ENCODE results near the gene GPBP1L1. TPM values are rescaled to one million over a fixed set of nuclear protein-coding genes. Genes with fewer than 3 reads are reported as not detected.

The GPBP1L1 gene
- total and polyA plus RNA-seq, 2 of the 4 experiments (the other 2 are of a cell fraction): 31.5 to 57.4 TPM

GRCh38 chr1:45679123-45679522 lies 7.2 kb downstream of the GPBP1L1 start:
- peak overlapping the region; percentile 7 for H3K4me2 ChIP-seq (ENCODE audit: low read depth, low read length)

More at GRCh38 chr1:45679123-45679522, 7.2 kb downstream of the GPBP1L1 start:
- H2BK5ac ChIP-seq (ENCODE audit: low read depth, low read length, poor library complexity, severe bottlenecking): no peak overlapping the region
- no peak overlapping the region for H2AK9ac ChIP-seq (replicated peaks; ENCODE audit: low read depth, low read length, poor library complexity)
- H3K4ac ChIP-seq (ENCODE audit: low read depth, low read length): peak overlapping the region; percentile 20; the same call in 1 of the 2 replicates
- H2BK15ac ChIP-seq (ENCODE audit: low read depth, low read length): no peak overlapping the region
- H2AK5ac ChIP-seq (ENCODE audit: low read depth, low read length): no peak overlapping the region
- BruUV-seq (replicated peaks): no TSS peak
- H3K9me3 ChIP-seq (ENCODE audit: control insufficient read depth, insufficient read depth, low read length): no peaks in the 10 kb centered on the region
- H3K27me3 ChIP-seq (ENCODE audit: control insufficient read depth, insufficient read depth, low read length): no peaks in the 10 kb centered on the region
- H3K27ac ChIP-seq (ENCODE audit: insufficient read depth, low read length): no peak overlapping the region
- H3K23ac ChIP-seq (ENCODE audit: low read depth, low read length): 0 out of 2 replicates have a peak overlapping the region, but pooled peaks have one; percentile 50
- H4K20me1 ChIP-seq (ENCODE audit: insufficient read depth, low read length): peaks cover 88% of the 10 kb centered on the region
- H2AFZ ChIP-seq (replicated peaks; ENCODE audit: low read length, poor library complexity): no peak overlapping the region
- peaks cover 3% of the 10 kb centered on the region for H3K36me3 ChIP-seq (ENCODE audit: control insufficient read depth, insufficient read depth, low read length)
- no peak overlapping the region for H2BK120ac ChIP-seq (ENCODE audit: low read depth, low read length)
- H3K79me1 ChIP-seq (ENCODE audit: low read depth in 1 of 2, low read length in 2 of 2): peaks cover 12 to 59% of the 10 kb centered on the region in 2 experiments
- ChIA-PET POLR2A (ENCODE audit: unreplicated experiment) (no interaction called here), CTCF (interaction anchor here (1.1 kb wide), 1 partner anchor 34 kb away, joined by 3 read pairs; no protein-coding TSS in a partner anchor)
- peaks cover 8% of the 10 kb centered on the region for H3K4me1 ChIP-seq (ENCODE audit: control insufficient read depth, insufficient read depth, low read length)
- no peak overlapping the region for H4K5ac ChIP-seq (ENCODE audit: low read depth, low read length)
- peaks cover 27% of the 10 kb centered on the region for H3K9me1 ChIP-seq (ENCODE audit: insufficient read depth, low read length)
- intact Hi-C loops (cut with micrococcal nuclease) (no loop called here), dilution Hi-C loops (cut with HindIII; ENCODE audit: low sequenced_read_pairs, unreplicated experiment) (no loop called here), in situ Hi-C loops (cut with MboI; ENCODE audit: low sequenced_read_pairs) (no loop called here)
- H4K91ac ChIP-seq (ENCODE audit: insufficient read depth, low read depth, low read length): no peak overlapping the region
- ATAC-seq (ENCODE audit: low read depth) (peak; percentile 33; the same call in 1 of the 2 replicates), DNase-seq (peak; percentile 2)
- no peak overlapping the region for H3K4me3 ChIP-seq (ENCODE audit: insufficient read depth, low read depth, low read length)
- no peak overlapping the region for H3K18ac ChIP-seq (ENCODE audit: low read depth, low read length)
- no peak overlapping the region for H3K14ac ChIP-seq (replicated peaks; ENCODE audit: low read depth, low read length)
- H3K56ac ChIP-seq (ENCODE audit: extremely low read depth, insufficient read depth, low read length): no peak overlapping the region
- WGBS, 2 experiments (ENCODE audit: extremely low coverage in 2 of 2, insufficient read length in 1 of 2): no CpG with 5 or more reads among the region's 3 CpGs
- H4K8ac ChIP-seq (ENCODE audit: low read depth in 2 of 2, low read length in 2 of 2): no peak overlapping the region
- no peak for TF ChIP-seq RCOR1 (IDR thresholded peaks at IDR 0.05; ENCODE audit: insufficient replicate concordance, low read length)
- TF ChIP-seq CTCF (conservative IDR thresholded peaks at IDR 0.05; ENCODE audit: low read depth, low read length): no peak
- no peak for TF ChIP-seq BHLHE40 (IDR thresholded peaks at IDR 0.05; ENCODE audit: low read depth, low read length)
- TF ChIP-seq, protein P1, sequence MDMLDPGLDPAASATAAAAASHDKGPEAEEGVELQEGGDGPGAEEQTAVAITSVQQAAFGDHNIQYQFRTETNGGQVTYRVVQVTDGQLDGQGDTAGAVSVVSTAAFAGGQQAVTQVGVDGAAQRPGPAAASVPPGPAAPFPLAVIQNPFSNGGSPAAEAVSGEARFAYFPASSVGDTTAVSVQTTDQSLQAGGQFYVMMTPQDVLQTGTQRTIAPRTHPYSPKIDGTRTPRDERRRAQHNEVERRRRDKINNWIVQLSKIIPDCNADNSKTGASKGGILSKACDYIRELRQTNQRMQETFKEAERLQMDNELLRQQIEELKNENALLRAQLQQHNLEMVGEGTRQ (IDR thresholded peaks at IDR 0.05; ENCODE audit: low read depth, low read length): no peak
- TF ChIP-seq MAFK (IDR thresholded peaks at IDR 0.05; ENCODE audit: low read depth, low read length): no peak
- no peak for TF ChIP-seq NFE2L2 (IDR thresholded peaks at IDR 0.05; ENCODE audit: low read depth, low read length)
- TF ChIP-seq SMC3 (IDR thresholded peaks at IDR 0.05; ENCODE audit: low read depth, low read length): no peak
- TF ChIP-seq RFX5 (IDR thresholded peaks at IDR 0.05; ENCODE audit: low read depth, low read length): no peak
- TF ChIP-seq RAD21 (IDR thresholded peaks at IDR 0.05; ENCODE audit: low read length): no peak
- TF ChIP-seq POLR2A (IDR thresholded peaks at IDR 0.05; ENCODE audit: low read depth, low read length): no peak
- TF ChIP-seq CHD1 (IDR thresholded peaks at IDR 0.05; ENCODE audit: low read depth, low read length): no peak
- TF ChIP-seq ELK1 (IDR thresholded peaks at IDR 0.05; ENCODE audit: borderline replicate concordance, low read depth, low read length): no peak
- TF ChIP-seq MAZ (IDR thresholded peaks at IDR 0.05; ENCODE audit: borderline replicate concordance, low read depth, low read length): no peak
- no peak for TF ChIP-seq CEBPB (IDR thresholded peaks at IDR 0.05; ENCODE audit: low read depth, low read length)
- no peak for TF ChIP-seq MXI1 (IDR thresholded peaks at IDR 0.05; ENCODE audit: borderline replicate concordance, low read depth, low read length)
- TF ChIP-seq FOS (IDR thresholded peaks at IDR 0.05; ENCODE audit: low read depth, low read length): no peak
- H2BK20ac ChIP-seq (ENCODE audit: low read depth, low read length): no peak overlapping the region
- H3K9ac ChIP-seq (ENCODE audit: low read depth, low read length): no peak overlapping the region
